GM21423 (cell line): ENCODE results near the gene ELANE.
"Not testable (repeated sequence)": the region's sequence is repeated elsewhere in the genome, so short reads cannot be mapped to it uniquely, and the experiment has no call there.

ENCODE experiments used
- ATAC-seq: cut with Tn5 transposase; IDR thresholded peaks from one replicate; pipeline ENCODE4 v1.9.1; 2021; ENCODE audit warnings: mild to moderate bottlenecking, moderate library complexity; ENCODE audit not compliant: unreplicated experiment

The ELANE gene

GRCh38 chr19:835210-835810 lies 16.8 kb upstream of the ELANE start:
- ATAC-seq, result no peak

GRCh38 chr19:840519-841206 lies 11.4 kb upstream of the ELANE start, which contains the start of gene PRTN3:
PRTN3 (plus strand) TSS chr19:840999; CDS start chr19:841009, 10 bp downstream.
- no peak for ATAC-seq

- not testable (repeated sequence) for ATAC-seq
These were observed 9.3 kb upstream of the ELANE start for GRCh38 chr19:842802-843179.

GRCh38 chr19:843180-843835 lies 8.8 kb upstream of the ELANE start:
- ATAC-seq, result no peak

GRCh38 chr19:843836-844545 lies 8.1 kb upstream of the ELANE start:
- ATAC-seq, result no peak

GRCh38 chr19:844546-844971 lies 7.5 kb upstream of the ELANE start:
- ATAC-seq, result no peak

- no peak for ATAC-seq
These were observed 6.2 kb upstream of the ELANE start for GRCh38 chr19:845707-846521.

GRCh38 chr19:848386-848921 lies 3.6 kb upstream of the ELANE start:
- ATAC-seq, result no peak

- not testable (repeated sequence) for ATAC-seq
These were observed 2.9 kb upstream of the ELANE start for GRCh38 chr19:849195-849594.

GRCh38 chr19:850221-850978 lies 1.7 kb upstream of the ELANE start:
- ATAC-seq, result no peak

GRCh38 chr19:850979-851335 lies 1.1 kb upstream of the ELANE start:
- ATAC-seq, result no peak

- no peak for ATAC-seq
These were observed 997 bp downstream of the ELANE start for GRCh38 chr19:853014-853585.

GRCh38 chr19:853614-854220 lies 1.6 kb downstream of the ELANE start:
- not testable (repeated sequence) for ATAC-seq

- no peak for ATAC-seq
These were observed 2.4 kb downstream of the ELANE start for GRCh38 chr19:854549-854948.

GRCh38 chr19:855142-855541 lies 3.0 kb downstream of the ELANE start:
- ATAC-seq, result no peak

GRCh38 chr19:855566-856120 lies 3.5 kb downstream of the ELANE start:
- ATAC-seq, result no peak

- ATAC-seq, result no peak
These were observed 6.2 kb downstream of the ELANE start for GRCh38 chr19:858284-858683.
